ENCODE measurements around the gene PSD2.

DNA sequence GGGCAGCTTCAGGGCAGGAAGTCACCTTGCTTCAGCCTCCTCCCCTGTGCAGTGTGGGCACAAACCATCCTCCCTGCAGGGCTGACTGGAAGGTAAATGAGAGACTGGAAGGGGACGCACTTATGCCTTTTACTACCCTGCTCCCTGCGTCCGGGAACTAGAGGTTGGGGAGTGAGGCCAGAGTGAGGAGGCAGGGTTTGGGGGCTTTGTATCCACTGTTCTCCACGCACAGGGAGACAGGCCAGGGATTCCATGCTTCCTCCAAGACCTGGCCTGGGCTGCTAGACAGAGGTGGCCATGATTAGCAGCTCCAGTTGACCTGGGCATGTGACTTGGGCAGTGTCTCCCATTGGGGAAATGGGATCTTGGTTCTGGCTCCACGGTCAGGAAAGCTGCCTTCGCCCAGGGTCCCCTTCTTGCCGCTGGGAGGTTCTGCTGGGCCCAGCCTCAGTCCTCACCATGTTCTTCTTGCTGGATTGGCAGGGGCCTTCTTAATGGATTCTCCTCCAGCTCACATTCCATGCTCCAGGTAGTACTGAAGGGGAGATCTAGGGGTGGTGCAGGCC is 37.0 kb upstream of the PSD2 start:
- TF ChIP-seq CTCF (IDR thresholded peaks at IDR 0.05) = no peak
- no peak for TF ChIP-seq POLR2A (IDR thresholded peaks at IDR 0.05)
- TF ChIP-seq EP300 (IDR thresholded peaks at IDR 0.05; ENCODE audit: low read depth) = no peak
- no peak for TF ChIP-seq POLR2AphosphoS5 (IDR thresholded peaks at IDR 0.05)

Data from transverse colon (tissue), 4 donors.